SK-N-SH (cell line): ENCODE data around the gene SLC1A3.

Source experiments
- EP300 ChIP-seq, 2 experiments: IDR thresholded peaks; 2 replicates each; pipeline versions ENCODE4 v1.4.0 to v1.6.1; 2012; ENCODE audit warnings: borderline replicate concordance in 1 of 2, low read depth in 1 of 2, low read length in 1 of 2
- FOXM1 ChIP-seq: IDR thresholded peaks from 2 replicates; pipeline ENCODE4 v1.4.0; 2012; ENCODE audit warnings: low read depth, mild to moderate bottlenecking
- GABPA ChIP-seq: IDR thresholded peaks from 2 replicates; pipeline ENCODE4 v1.4.0; 2012; ENCODE audit warnings: low read depth, mild to moderate bottlenecking
- JUND ChIP-seq: IDR thresholded peaks from 2 replicates; pipeline ENCODE4 v1.4.0; 2012
- NFIC ChIP-seq: IDR thresholded peaks from 2 replicates; pipeline ENCODE4 v1.4.0; 2012; ENCODE audit warnings: borderline replicate concordance
- RAD21 ChIP-seq: IDR thresholded peaks from 2 replicates; pipeline ENCODE4 v1.6.1; 2012; ENCODE audit warnings: mild to moderate bottlenecking, low read length
- RCOR1 ChIP-seq: fragments of 150-350 bp; IDR thresholded peaks from 2 replicates; pipeline ENCODE4 v1.6.1; 2017; ENCODE audit warnings: antibody characterized with exemption, low read length
- TF ChIP-seq, protein P1 (sequence below): fragments of 200-600 bp; sonication (generic); IDR thresholded peaks from 2 replicates; pipeline ENCODE4 v1.6.1; 2017; ENCODE audit warnings: antibody characterized with exemption, mild to moderate bottlenecking, moderate library complexity
- TF ChIP-seq, protein P2 (sequence below): IDR thresholded peaks from 2 replicates; pipeline ENCODE4 v1.4.0; 2012; ENCODE audit warnings: low read depth
- TF ChIP-seq, protein P3 (sequence below): IDR thresholded peaks from 2 replicates; pipeline ENCODE4 v1.6.1; 2012; ENCODE audit warnings: mild to moderate bottlenecking, low read depth, low read length, moderate library complexity

DNA sequence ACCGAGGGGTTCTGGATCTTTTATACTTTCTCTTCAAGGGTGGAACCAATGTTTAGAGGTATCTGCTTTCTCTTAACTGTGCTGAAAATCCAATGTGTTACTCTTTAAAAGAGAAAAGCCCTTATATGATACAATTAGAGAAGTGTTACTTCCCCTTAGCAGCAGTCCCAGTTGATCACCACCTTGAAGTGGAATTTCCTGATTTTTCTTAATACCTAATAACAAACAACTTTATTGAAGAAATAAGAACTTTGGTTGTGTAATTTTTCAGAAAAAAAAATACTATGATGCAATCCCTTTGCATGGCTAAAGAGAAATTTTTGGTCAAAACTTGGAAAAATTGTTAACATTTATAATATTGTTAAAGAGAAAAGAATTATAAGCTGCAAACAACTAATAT, 24.7 kb downstream of the SLC1A3 start:
- TF ChIP-seq, protein P1, sequence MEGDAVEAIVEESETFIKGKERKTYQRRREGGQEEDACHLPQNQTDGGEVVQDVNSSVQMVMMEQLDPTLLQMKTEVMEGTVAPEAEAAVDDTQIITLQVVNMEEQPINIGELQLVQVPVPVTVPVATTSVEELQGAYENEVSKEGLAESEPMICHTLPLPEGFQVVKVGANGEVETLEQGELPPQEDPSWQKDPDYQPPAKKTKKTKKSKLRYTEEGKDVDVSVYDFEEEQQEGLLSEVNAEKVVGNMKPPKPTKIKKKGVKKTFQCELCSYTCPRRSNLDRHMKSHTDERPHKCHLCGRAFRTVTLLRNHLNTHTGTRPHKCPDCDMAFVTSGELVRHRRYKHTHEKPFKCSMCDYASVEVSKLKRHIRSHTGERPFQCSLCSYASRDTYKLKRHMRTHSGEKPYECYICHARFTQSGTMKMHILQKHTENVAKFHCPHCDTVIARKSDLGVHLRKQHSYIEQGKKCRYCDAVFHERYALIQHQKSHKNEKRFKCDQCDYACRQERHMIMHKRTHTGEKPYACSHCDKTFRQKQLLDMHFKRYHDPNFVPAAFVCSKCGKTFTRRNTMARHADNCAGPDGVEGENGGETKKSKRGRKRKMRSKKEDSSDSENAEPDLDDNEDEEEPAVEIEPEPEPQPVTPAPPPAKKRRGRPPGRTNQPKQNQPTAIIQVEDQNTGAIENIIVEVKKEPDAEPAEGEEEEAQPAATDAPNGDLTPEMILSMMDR = no peak
- TF ChIP-seq, protein P2, sequence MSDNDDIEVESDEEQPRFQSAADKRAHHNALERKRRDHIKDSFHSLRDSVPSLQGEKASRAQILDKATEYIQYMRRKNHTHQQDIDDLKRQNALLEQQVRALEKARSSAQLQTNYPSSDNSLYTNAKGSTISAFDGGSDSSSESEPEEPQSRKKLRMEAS = no peak
- TF ChIP-seq FOXM1 = no peak
- TF ChIP-seq NFIC = no peak
- no peak for TF ChIP-seq RAD21
- no peak for TF ChIP-seq JUND
- TF ChIP-seq RCOR1 = no peak
- no peak for TF ChIP-seq GABPA
- TF ChIP-seq EP300 (IDR thresholded peaks at IDR 0.05; ENCODE audit: borderline replicate concordance in 1 of 2, low read depth in 1 of 2, low read length in 1 of 2) = no peak
- TF ChIP-seq, protein P3, sequence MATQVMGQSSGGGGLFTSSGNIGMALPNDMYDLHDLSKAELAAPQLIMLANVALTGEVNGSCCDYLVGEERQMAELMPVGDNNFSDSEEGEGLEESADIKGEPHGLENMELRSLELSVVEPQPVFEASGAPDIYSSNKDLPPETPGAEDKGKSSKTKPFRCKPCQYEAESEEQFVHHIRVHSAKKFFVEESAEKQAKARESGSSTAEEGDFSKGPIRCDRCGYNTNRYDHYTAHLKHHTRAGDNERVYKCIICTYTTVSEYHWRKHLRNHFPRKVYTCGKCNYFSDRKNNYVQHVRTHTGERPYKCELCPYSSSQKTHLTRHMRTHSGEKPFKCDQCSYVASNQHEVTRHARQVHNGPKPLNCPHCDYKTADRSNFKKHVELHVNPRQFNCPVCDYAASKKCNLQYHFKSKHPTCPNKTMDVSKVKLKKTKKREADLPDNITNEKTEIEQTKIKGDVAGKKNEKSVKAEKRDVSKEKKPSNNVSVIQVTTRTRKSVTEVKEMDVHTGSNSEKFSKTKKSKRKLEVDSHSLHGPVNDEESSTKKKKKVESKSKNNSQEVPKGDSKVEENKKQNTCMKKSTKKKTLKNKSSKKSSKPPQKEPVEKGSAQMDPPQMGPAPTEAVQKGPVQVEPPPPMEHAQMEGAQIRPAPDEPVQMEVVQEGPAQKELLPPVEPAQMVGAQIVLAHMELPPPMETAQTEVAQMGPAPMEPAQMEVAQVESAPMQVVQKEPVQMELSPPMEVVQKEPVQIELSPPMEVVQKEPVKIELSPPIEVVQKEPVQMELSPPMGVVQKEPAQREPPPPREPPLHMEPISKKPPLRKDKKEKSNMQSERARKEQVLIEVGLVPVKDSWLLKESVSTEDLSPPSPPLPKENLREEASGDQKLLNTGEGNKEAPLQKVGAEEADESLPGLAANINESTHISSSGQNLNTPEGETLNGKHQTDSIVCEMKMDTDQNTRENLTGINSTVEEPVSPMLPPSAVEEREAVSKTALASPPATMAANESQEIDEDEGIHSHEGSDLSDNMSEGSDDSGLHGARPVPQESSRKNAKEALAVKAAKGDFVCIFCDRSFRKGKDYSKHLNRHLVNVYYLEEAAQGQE = no peak
